CD4-positive, alpha-beta T cell treated with Interleukin-15 for 1 hour (primary cell): ENCODE results near the gene DENND1C.

Source experiments
- DNase-seq: peaks from one replicate; pipeline ENCODE4 v3.0.0-alpha.2; 2020

Gene DENND1C

DNA sequence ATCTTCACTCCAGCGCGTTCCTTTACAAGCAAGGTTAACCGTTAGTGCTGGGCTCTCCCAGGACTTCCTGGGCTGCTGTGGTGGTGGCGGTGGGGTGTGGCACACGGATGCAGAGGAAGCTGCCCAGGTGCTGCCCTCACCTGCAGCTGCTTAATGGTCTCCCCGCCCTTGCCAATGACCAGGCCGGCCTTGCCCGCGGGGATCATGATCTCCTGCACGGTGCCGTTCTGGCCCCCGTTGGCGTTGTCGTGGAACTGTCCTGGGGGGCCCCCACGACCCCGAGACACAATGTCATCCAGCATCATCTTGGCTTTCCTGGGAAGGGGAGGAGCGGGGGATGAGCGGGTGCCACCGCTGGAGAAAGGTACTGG lies 63.0 kb downstream of the DENND1C start:
- DNase-seq: no peak

- DNase-seq: no peak
Observed at GRCh38 chr19:6417713-6418561, 63.6 kb downstream of the DENND1C start.
